Fibroblast of pulmonary artery (primary cell): ENCODE measurements around the gene CRYGB.

Experiments used
- DNase-seq: peaks from one replicate; pipeline ENCODE4 v3.0.0-alpha.2; 2010; ENCODE audit warnings: low read depth
- H3K4me3 ChIP-seq: replicated peaks from 2 replicates; pipeline ENCODE4 v1.5.1; 2011; ENCODE audit warnings: low read depth, mild to moderate bottlenecking, control low read depth, low read length, moderate library complexity
- TF ChIP-seq, protein P1 (sequence below): IDR thresholded peaks from 2 replicates; pipeline ENCODE4 v1.5.1; 2011; ENCODE audit warnings: mild to moderate bottlenecking, control low read depth, low read length, inconsistent platforms; ENCODE audit errors: missing control alignments

The CRYGB gene

GRCh38 chr2:208136716-208137094 is 9.3 kb downstream of the CRYGB start:
- TF ChIP-seq, protein P1, sequence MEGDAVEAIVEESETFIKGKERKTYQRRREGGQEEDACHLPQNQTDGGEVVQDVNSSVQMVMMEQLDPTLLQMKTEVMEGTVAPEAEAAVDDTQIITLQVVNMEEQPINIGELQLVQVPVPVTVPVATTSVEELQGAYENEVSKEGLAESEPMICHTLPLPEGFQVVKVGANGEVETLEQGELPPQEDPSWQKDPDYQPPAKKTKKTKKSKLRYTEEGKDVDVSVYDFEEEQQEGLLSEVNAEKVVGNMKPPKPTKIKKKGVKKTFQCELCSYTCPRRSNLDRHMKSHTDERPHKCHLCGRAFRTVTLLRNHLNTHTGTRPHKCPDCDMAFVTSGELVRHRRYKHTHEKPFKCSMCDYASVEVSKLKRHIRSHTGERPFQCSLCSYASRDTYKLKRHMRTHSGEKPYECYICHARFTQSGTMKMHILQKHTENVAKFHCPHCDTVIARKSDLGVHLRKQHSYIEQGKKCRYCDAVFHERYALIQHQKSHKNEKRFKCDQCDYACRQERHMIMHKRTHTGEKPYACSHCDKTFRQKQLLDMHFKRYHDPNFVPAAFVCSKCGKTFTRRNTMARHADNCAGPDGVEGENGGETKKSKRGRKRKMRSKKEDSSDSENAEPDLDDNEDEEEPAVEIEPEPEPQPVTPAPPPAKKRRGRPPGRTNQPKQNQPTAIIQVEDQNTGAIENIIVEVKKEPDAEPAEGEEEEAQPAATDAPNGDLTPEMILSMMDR, result no peak
- no peak overlapping the region for H3K4me3 ChIP-seq
- DNase-seq, result no peak

DNA sequence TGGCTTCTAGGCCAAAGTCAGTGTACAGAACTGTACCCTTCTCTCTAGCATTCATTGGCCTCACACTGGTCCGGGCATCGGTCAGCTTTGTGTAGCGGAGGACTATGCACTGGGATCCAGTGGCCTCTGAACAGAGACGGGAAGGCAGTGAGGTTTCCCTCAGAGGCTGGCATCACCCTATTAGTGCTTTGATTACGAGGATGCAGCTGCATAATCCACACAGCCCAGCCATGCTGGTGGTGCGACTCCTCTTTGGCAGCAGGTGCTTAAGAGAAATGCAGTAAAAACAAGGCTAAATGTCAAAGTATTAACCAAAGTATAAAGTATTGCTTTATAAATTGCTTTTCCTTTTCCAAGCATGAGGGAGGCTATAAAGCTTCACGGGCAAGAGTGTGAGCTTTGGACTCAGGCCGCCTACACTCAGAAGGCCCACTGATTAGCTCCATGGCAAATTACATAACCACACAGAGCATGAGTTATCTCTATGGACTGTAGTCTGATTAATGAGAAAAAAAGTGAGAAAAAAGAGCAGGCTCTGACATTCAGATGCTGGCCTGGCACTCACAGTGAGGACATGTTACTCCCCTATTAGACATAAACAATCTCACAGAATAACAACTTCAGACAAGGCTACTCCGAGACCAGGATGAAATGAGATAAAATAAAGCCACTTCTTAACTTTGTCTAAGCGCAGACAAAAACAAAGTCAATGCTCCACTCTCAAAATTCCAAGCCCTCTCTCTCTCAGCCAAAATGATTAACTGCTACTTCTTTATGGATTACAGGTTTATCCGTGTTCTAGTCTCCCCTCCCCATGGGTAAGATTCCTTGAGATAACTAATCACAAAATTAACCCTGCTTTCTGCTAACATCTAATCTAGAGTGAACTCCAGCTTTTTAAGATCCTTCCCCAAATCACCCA is 9.9 kb downstream of the CRYGB start:
- DNase-seq, result no peak
- TF ChIP-seq, protein P1, result no peak
- no peak overlapping the region for H3K4me3 ChIP-seq

- H3K4me3 ChIP-seq, result no peak overlapping the region
- no peak for DNase-seq
- TF ChIP-seq, protein P1, result no peak
These were observed 10.9 kb downstream of the CRYGB start for GRCh38 chr2:208134928-208135586.

DNA sequence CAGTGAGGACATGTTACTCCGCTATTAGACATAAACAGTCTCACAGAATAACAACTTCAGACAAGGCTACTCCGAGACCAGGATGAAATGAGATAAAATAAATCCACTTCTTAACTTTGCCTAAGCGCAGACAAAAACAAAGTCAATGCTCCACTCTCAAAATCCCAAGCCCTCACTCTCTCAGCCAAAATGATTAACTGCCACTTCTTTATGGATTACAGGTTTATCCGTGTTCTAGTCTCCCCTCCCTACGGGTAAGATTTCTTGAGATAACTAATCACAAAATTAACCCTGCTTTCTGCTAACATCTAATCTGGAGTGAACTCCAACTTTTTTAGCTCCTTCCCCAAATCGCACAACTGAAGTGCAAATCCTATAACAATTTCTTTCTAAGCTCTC is 15.2 kb downstream of the CRYGB start:
- TF ChIP-seq, protein P1, result no peak
- DNase-seq, result no peak
- no peak overlapping the region for H3K4me3 ChIP-seq

- no peak within 1 kb of the TSS for H3K4me3 ChIP-seq
- no peak for DNase-seq
- TF ChIP-seq, protein P1, result no peak
These were observed 15.9 kb downstream of the CRYGB start, which contains the start of gene CRYGC for GRCh38 chr2:208129744-208130711. Gene CRYGC, minus strand, starts transcription at chr2:208129828. Its CDS starts 36 bp downstream, at chr2:208129792.

DNA sequence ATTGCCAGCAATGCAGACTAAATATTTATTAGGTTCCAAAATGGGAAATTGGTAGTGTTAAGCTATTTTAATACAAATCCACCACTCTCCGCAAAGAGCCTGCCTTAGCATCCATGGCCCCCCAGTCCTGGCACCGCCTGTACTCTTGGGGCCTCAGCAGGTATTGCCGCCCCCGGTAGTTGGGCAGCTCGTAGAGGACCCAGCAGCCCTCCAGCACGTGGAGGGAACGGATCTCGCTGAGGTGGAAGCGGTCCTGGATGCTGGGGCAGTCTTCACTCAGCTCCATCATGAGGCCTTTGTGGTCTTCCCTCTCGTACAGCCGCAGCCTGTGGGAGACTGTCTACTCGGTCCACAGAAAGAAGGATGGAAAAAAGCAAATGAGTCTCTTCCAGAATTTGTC is 17.8 kb downstream of the CRYGB start:
- TF ChIP-seq, protein P1, result no peak
- no peak for DNase-seq
- no peak overlapping the region for H3K4me3 ChIP-seq
